Parathyroid adenoma (tissue), 2 donors: ENCODE measurements around the gene UCK1.

Experiments used
- H2AFZ ChIP-seq: fragments of 300-600 bp; sonication (generic); one replicate; pipeline ENCODE4 v1.7.0; 2017; ENCODE audit warnings: antibody characterized with exemption, mild to moderate bottlenecking
- H3K27ac ChIP-seq: fragments of 300-600 bp; sonication (generic); one replicate; pipeline ENCODE4 v1.7.0; 2017
- H3K27me3 ChIP-seq: fragments of 300-600 bp; sonication (generic); one replicate; pipeline ENCODE4 v1.7.0; 2017; ENCODE audit warnings: low read length; ENCODE audit not compliant: control insufficient read depth, insufficient read depth
- H3K36me3 ChIP-seq: fragments of 300-600 bp; sonication (generic); one replicate; pipeline ENCODE4 v1.7.0; 2017; ENCODE audit warnings: low read length; ENCODE audit not compliant: control insufficient read depth, insufficient read depth
- H3K4me1 ChIP-seq: fragments of 300-600 bp; sonication (generic); one replicate; pipeline ENCODE4 v1.7.0; 2017; ENCODE audit warnings: control low read depth
- H3K4me2 ChIP-seq: fragments of 300-600 bp; sonication (generic); one replicate; pipeline ENCODE4 v1.7.0; 2017; ENCODE audit warnings: low read length
- H3K4me3 ChIP-seq: fragments of 300-600 bp; sonication (generic); one replicate; pipeline ENCODE4 v1.7.0; 2017; ENCODE audit warnings: low read depth, low read length
- H3K79me2 ChIP-seq: fragments of 300-600 bp; sonication (generic); one replicate; pipeline ENCODE4 v1.7.0; 2017; ENCODE audit warnings: control low read depth
- H3K9ac ChIP-seq: fragments of 300-600 bp; sonication (generic); one replicate; pipeline ENCODE4 v1.7.0; 2017; ENCODE audit warnings: mild to moderate bottlenecking
- H3K9me3 ChIP-seq: fragments of 300-600 bp; sonication (generic); one replicate; pipeline ENCODE4 v1.7.0; 2017; ENCODE audit warnings: low read length; ENCODE audit not compliant: control insufficient read depth
- TF ChIP-seq, protein P1 (sequence below): fragments of 300-600 bp; sonication (generic); IDR thresholded peaks from one replicate; pipeline ENCODE4 v1.7.0; 2017; ENCODE audit warnings: antibody characterized with exemption, mild to moderate bottlenecking
- donor health status: primary hyperparathyroidism.

UCK1 gene

GRCh38 chr9:131521203-131521602 is 9.9 kb downstream of the UCK1 start:
- TF ChIP-seq, protein P1, sequence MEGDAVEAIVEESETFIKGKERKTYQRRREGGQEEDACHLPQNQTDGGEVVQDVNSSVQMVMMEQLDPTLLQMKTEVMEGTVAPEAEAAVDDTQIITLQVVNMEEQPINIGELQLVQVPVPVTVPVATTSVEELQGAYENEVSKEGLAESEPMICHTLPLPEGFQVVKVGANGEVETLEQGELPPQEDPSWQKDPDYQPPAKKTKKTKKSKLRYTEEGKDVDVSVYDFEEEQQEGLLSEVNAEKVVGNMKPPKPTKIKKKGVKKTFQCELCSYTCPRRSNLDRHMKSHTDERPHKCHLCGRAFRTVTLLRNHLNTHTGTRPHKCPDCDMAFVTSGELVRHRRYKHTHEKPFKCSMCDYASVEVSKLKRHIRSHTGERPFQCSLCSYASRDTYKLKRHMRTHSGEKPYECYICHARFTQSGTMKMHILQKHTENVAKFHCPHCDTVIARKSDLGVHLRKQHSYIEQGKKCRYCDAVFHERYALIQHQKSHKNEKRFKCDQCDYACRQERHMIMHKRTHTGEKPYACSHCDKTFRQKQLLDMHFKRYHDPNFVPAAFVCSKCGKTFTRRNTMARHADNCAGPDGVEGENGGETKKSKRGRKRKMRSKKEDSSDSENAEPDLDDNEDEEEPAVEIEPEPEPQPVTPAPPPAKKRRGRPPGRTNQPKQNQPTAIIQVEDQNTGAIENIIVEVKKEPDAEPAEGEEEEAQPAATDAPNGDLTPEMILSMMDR, result no peak
- Histone ChIP-seq H2AFZ (no peak overlapping the region), H3K9ac (no peak overlapping the region), H3K4me2 (no peak overlapping the region), H3K79me2 (no peaks in the 10 kb centered on the region), H3K27me3 (no peaks in the 10 kb centered on the region), H3K36me3 (no peaks in the 10 kb centered on the region), H3K27ac (no peak overlapping the region), H3K9me3 (no peaks in the 10 kb centered on the region), H3K4me3 (no peak overlapping the region), H3K4me1 (no peaks in the 10 kb centered on the region)

- Histone ChIP-seq H2AFZ (no peak overlapping the region), H3K9me3 (no peaks in the 10 kb centered on the region), H3K79me2 (no peaks in the 10 kb centered on the region), H3K9ac (no peak overlapping the region), H3K36me3 (no peaks in the 10 kb centered on the region), H3K27me3 (no peaks in the 10 kb centered on the region), H3K4me2 (no peak overlapping the region), H3K27ac (no peak overlapping the region), H3K4me1 (no peaks in the 10 kb centered on the region), H3K4me3 (no peak overlapping the region)
- TF ChIP-seq, protein P1, result no peak
Observed at GRCh38 chr9:131520503-131520902, 10.6 kb downstream of the UCK1 start.

DNA sequence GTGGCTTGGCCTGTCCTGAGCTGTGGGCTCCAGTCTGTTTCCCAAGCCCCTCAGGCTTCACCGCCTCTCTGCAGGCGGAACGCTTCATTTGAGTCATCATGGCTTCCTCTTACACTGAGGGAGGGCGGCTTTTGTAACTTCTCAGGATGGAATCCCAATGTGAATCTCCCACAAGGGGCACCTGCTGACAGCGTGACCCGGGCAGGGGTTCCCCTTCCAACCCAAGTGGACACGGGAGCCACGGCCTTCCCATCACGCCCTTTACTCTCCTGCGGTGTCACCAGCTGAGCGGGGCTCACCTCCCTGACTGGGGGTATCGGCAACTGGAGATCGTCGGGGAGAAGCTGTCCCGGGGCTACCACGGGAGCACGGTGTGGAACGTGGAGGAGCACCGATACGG is 12.5 kb downstream of the UCK1 start:
- H3K4me3 ChIP-seq, result no peak overlapping the region
- no peak overlapping the region for H3K4me2 ChIP-seq
- H3K36me3 ChIP-seq, result no peaks in the 10 kb centered on the region
- H3K9me3 ChIP-seq, result no peaks in the 10 kb centered on the region
- H3K79me2 ChIP-seq, result no peaks in the 10 kb centered on the region
- no peak overlapping the region for H3K27ac ChIP-seq
- TF ChIP-seq, protein P1, result no peak
- H2AFZ ChIP-seq, result no peak overlapping the region
- no peaks in the 10 kb centered on the region for H3K27me3 ChIP-seq
- no peak overlapping the region for H3K9ac ChIP-seq
- H3K4me1 ChIP-seq, result no peaks in the 10 kb centered on the region

- Histone ChIP-seq H3K36me3 (no peaks in the 10 kb centered on the region), H3K4me2 (no peak overlapping the region)
Observed at GRCh38 chr9:131517761-131518190, 13.3 kb downstream of the UCK1 start.

GRCh38 chr9:131516930-131517329 is 14.1 kb downstream of the UCK1 start:
- H3K36me3 ChIP-seq, result no peaks in the 10 kb centered on the region
- TF ChIP-seq, protein P1, result no peak
- H3K4me1 ChIP-seq, result no peaks in the 10 kb centered on the region
- H3K9ac ChIP-seq, result no peak overlapping the region
- H3K27ac ChIP-seq, result no peak overlapping the region
- H3K4me3 ChIP-seq, result no peak overlapping the region
- no peaks in the 10 kb centered on the region for H3K9me3 ChIP-seq
- H3K27me3 ChIP-seq, result no peaks in the 10 kb centered on the region
- H3K4me2 ChIP-seq, result no peak overlapping the region
- H3K79me2 ChIP-seq, result no peaks in the 10 kb centered on the region
- no peak overlapping the region for H2AFZ ChIP-seq

More at GRCh38 chr9:131517761-131518190, 13.3 kb downstream of the UCK1 start:
- no peak overlapping the region for H3K9ac ChIP-seq
- no peak overlapping the region for H3K4me3 ChIP-seq
- H3K27ac ChIP-seq, result no peak overlapping the region
- TF ChIP-seq, protein P1, result no peak
- no peaks in the 10 kb centered on the region for H3K4me1 ChIP-seq
- no peak overlapping the region for H2AFZ ChIP-seq
- no peaks in the 10 kb centered on the region for H3K79me2 ChIP-seq
- H3K27me3 ChIP-seq, result no peaks in the 10 kb centered on the region
- no peaks in the 10 kb centered on the region for H3K9me3 ChIP-seq
